HepG2 (cell line): Measurements from ENCODE around the gene PSMB8. TPM values are rescaled to one million over a fixed set of nuclear protein-coding genes. Genes with fewer than 3 reads are reported as not detected.

Experiments used
- HMGA1 ChIP-seq: sonication (generic); formaldehyde crosslinking; conservative IDR thresholded peaks from 2 replicates; pipeline ENCODE4 v1.4.0; 2020; ENCODE audit warnings: missing genetic modification reagents
- IRF2 ChIP-seq: IDR thresholded peaks from 2 replicates; pipeline ENCODE4 v1.6.1; 2018; ENCODE audit warnings: missing genetic modification reagents, missing compliant biosample characterization
- PHF5A ChIP-seq: IDR thresholded peaks from one replicate; pipeline ENCODE4 v1.6.1; 2018; ENCODE audit warnings: low read depth, missing genetic modification reagents; ENCODE audit not compliant: unreplicated experiment
- SNAPC2 ChIP-seq: sonication (generic); formaldehyde crosslinking; IDR thresholded peaks from 2 replicates; pipeline ENCODE4 v1.8.1; 2022; ENCODE audit warnings: mild to moderate bottlenecking, missing genetic modification reagents
- SP2 ChIP-seq: sonication (generic); formaldehyde crosslinking; IDR thresholded peaks from 2 replicates; pipeline ENCODE4 v1.5.1; 2020; ENCODE audit warnings: mild to moderate bottlenecking, missing genetic modification reagents
- ZNF263 ChIP-seq: sonication (generic); formaldehyde crosslinking; IDR thresholded peaks from 2 replicates; pipeline ENCODE4 v1.4.0; 2020; ENCODE audit warnings: missing genetic modification reagents
- ZNF333 ChIP-seq: sonication (generic); formaldehyde crosslinking; IDR thresholded peaks from 2 replicates; pipeline ENCODE4 v1.4.0; 2020; ENCODE audit warnings: mild to moderate bottlenecking, missing genetic modification reagents, borderline replicate concordance
- polyA plus RNA-seq, 8 experiments: library from polyadenylated mRNA; depleted of rRNA in 3 of 8; stranded (reverse) in 7 of 8; unstranded in 1 of 8; fragments of >200 nt; fragmentation: Illumina TruSeq in 4 of 8; extraction: Trizol in 4 of 8; gene quantifications; 2 replicates each; pipeline versions ENCODE4 v1.2.1 to v1.2.3, GENCODE V29; 2011 to 2016; ENCODE audit warnings: low read depth in 4 of 8, missing spikeins in 1 of 8, mixed read lengths in 1 of 8; ENCODE audit not compliant: insufficient read depth in 1 of 8
- total RNA-seq, 5 experiments: library from RNA; depleted of rRNA; stranded (reverse); fragments of >200 nt; fragmentation: Illumina TruSeq; extraction: Trizol; gene quantifications; 2 replicates each; pipeline ENCODE4 v1.2.3, GENCODE V29; 2016; ENCODE audit warnings: low read depth in 1 of 5
- TF ChIP-seq, protein P1 (sequence below): sonication (generic); formaldehyde crosslinking; IDR thresholded peaks from 2 replicates; pipeline ENCODE4 v1.4.0; 2020; ENCODE audit warnings: missing genetic modification reagents, borderline replicate concordance
- TF ChIP-seq, protein P2 (sequence below): sonication (generic); formaldehyde crosslinking; IDR thresholded peaks from 2 replicates; pipeline ENCODE4 v1.5.1; 2020; ENCODE audit warnings: missing genetic modification reagents, mild to moderate bottlenecking, borderline replicate concordance
- TF ChIP-seq, protein P3 (sequence below): IDR thresholded peaks from 2 replicates; pipeline ENCODE4 v1.6.1; 2016; ENCODE audit warnings: mild to moderate bottlenecking
- TF ChIP-seq, protein P4 (sequence below), 2 experiments: IDR thresholded peaks; 2 replicates each; pipeline ENCODE4 v1.6.1; 2011 to 2012; ENCODE audit warnings: low read length in 2 of 2, borderline replicate concordance in 1 of 2, low read depth in 1 of 2, mild to moderate bottlenecking in 1 of 2, moderate library complexity in 1 of 2
- TF ChIP-seq, protein P5 (sequence below): sonication (generic); formaldehyde crosslinking; IDR thresholded peaks from 2 replicates; pipeline ENCODE4 v1.9.0; 2022; ENCODE audit warnings: low read depth, missing genetic modification reagents

PSMB8 gene
- total and polyA plus RNA-seq, 2 of the 13 experiments (the other 11 are each of a cell fraction or from before 2014, with no cell fraction given) = 30.7 to 64.7 TPM

DNA sequence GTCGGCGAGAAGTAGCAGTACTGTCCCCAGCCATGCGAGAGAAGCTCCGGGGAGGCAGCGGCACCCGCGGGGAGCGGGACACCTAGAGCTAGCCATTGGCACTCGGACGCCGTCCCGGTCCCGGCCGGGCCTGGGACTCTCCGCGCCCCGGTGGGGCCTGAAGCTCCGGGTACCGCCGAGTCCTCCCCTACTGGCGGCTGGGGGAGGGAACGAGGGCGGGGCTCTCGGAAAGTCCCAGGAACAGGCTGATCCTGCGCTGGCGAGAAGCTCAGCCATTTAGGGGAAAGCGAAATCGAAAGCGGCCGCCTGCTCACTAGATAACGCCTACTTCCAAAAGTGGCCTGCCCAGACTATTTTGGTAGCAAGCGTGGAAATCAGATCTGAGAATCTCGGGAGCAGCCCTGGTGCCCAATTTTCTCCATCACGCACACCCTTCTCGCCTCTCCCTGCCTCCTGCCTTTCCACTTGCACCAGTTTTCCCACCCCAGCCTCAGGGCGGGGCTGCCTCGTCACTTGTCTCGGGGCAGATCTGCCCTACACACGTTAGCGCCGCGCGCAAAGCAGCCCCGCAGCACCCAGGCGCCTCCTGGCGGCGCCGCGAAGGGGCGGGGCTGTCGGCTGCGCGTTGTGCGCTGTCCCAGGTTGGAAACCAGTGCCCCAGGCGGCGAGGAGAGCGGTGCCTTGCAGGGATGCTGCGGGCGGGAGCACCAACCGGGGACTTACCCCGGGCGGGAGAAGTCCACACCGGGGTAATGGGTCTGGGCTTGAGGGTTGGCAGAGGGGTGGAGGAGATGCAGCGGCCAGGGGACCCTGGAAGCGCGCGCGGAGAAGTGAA, 9.9 kb upstream of the PSMB8 start, which contains the start of the genes PSMB9 and TAP1 (continued):
- TF ChIP-seq, protein P1, sequence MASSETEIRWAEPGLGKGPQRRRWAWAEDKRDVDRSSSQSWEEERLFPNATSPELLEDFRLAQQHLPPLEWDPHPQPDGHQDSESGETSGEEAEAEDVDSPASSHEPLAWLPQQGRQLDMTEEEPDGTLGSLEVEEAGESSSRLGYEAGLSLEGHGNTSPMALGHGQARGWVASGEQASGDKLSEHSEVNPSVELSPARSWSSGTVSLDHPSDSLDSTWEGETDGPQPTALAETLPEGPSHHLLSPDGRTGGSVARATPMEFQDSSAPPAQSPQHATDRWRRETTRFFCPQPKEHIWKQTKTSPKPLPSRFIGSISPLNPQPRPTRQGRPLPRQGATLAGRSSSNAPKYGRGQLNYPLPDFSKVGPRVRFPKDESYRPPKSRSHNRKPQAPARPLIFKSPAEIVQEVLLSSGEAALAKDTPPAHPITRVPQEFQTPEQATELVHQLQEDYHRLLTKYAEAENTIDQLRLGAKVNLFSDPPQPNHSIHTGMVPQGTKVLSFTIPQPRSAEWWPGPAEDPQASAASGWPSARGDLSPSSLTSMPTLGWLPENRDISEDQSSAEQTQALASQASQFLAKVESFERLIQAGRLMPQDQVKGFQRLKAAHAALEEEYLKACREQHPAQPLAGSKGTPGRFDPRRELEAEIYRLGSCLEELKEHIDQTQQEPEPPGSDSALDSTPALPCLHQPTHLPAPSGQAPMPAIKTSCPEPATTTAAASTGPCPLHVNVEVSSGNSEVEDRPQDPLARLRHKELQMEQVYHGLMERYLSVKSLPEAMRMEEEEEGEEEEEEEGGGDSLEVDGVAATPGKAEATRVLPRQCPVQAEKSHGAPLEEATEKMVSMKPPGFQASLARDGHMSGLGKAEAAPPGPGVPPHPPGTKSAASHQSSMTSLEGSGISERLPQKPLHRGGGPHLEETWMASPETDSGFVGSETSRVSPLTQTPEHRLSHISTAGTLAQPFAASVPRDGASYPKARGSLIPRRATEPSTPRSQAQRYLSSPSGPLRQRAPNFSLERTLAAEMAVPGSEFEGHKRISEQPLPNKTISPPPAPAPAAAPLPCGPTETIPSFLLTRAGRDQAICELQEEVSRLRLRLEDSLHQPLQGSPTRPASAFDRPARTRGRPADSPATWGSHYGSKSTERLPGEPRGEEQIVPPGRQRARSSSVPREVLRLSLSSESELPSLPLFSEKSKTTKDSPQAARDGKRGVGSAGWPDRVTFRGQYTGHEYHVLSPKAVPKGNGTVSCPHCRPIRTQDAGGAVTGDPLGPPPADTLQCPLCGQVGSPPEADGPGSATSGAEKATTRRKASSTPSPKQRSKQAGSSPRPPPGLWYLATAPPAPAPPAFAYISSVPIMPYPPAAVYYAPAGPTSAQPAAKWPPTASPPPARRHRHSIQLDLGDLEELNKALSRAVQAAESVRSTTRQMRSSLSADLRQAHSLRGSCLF (CRISPR knock-in tag) = 0 out of 2 replicates have a peak, but pooled peaks have one; percentile 70
- TF ChIP-seq ZNF333 (CRISPR knock-in tag) = no peak
- peak; percentile 99 for TF ChIP-seq IRF2 (CRISPR knock-in tag)
- TF ChIP-seq SP2 (CRISPR knock-in tag) = 0 out of 2 replicates have a peak, but pooled peaks have one; percentile 29
- TF ChIP-seq, protein P2, sequence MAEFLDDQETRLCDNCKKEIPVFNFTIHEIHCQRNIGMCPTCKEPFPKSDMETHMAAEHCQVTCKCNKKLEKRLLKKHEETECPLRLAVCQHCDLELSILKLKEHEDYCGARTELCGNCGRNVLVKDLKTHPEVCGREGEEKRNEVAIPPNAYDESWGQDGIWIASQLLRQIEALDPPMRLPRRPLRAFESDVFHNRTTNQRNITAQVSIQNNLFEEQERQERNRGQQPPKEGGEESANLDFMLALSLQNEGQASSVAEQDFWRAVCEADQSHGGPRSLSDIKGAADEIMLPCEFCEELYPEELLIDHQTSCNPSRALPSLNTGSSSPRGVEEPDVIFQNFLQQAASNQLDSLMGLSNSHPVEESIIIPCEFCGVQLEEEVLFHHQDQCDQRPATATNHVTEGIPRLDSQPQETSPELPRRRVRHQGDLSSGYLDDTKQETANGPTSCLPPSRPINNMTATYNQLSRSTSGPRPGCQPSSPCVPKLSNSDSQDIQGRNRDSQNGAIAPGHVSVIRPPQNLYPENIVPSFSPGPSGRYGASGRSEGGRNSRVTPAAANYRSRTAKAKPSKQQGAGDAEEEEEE = peak; percentile 75; the same call in 1 of the 2 replicates
- TF ChIP-seq ZNF263 = peak; percentile 94
- TF ChIP-seq, protein P3, sequence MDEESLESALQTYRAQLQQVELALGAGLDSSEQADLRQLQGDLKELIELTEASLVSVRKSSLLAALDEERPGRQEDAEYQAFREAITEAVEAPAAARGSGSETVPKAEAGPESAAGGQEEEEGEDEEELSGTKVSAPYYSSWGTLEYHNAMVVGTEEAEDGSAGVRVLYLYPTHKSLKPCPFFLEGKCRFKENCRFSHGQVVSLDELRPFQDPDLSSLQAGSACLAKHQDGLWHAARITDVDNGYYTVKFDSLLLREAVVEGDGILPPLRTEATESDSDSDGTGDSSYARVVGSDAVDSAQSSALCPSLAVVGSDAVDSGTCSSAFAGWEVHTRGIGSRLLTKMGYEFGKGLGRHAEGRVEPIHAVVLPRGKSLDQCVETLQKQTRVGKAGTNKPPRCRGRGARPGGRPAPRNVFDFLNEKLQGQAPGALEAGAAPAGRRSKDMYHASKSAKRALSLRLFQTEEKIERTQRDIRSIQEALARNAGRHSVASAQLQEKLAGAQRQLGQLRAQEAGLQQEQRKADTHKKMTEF (CRISPR knock-in tag) = peak; percentile 77
- TF ChIP-seq HMGA1 (CRISPR knock-in tag) = no peak
- TF ChIP-seq, protein P4, sequence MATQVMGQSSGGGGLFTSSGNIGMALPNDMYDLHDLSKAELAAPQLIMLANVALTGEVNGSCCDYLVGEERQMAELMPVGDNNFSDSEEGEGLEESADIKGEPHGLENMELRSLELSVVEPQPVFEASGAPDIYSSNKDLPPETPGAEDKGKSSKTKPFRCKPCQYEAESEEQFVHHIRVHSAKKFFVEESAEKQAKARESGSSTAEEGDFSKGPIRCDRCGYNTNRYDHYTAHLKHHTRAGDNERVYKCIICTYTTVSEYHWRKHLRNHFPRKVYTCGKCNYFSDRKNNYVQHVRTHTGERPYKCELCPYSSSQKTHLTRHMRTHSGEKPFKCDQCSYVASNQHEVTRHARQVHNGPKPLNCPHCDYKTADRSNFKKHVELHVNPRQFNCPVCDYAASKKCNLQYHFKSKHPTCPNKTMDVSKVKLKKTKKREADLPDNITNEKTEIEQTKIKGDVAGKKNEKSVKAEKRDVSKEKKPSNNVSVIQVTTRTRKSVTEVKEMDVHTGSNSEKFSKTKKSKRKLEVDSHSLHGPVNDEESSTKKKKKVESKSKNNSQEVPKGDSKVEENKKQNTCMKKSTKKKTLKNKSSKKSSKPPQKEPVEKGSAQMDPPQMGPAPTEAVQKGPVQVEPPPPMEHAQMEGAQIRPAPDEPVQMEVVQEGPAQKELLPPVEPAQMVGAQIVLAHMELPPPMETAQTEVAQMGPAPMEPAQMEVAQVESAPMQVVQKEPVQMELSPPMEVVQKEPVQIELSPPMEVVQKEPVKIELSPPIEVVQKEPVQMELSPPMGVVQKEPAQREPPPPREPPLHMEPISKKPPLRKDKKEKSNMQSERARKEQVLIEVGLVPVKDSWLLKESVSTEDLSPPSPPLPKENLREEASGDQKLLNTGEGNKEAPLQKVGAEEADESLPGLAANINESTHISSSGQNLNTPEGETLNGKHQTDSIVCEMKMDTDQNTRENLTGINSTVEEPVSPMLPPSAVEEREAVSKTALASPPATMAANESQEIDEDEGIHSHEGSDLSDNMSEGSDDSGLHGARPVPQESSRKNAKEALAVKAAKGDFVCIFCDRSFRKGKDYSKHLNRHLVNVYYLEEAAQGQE (IDR thresholded peaks at IDR 0.05; ENCODE audit: borderline replicate concordance in 1 of 2, low read depth in 1 of 2, low read length in 2 of 2) = peak; percentile 51 to 86
- TF ChIP-seq PHF5A = peak; percentile 88
- TF ChIP-seq, protein P5, sequence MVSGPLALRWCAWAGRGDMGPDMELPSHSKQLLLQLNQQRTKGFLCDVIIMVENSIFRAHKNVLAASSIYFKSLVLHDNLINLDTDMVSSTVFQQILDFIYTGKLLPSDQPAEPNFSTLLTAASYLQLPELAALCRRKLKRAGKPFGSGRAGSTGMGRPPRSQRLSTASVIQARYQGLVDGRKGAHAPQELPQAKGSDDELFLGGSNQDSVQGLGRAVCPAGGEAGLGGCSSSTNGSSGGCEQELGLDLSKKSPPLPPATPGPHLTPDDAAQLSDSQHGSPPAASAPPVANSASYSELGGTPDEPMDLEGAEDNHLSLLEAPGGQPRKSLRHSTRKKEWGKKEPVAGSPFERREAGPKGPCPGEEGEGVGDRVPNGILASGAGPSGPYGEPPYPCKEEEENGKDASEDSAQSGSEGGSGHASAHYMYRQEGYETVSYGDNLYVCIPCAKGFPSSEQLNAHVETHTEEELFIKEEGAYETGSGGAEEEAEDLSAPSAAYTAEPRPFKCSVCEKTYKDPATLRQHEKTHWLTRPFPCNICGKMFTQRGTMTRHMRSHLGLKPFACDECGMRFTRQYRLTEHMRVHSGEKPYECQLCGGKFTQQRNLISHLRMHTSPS (CRISPR knock-in tag) = no peak; the same call in 1 of the 2 replicates
- TF ChIP-seq SNAPC2 (CRISPR knock-in tag) = peak; percentile 82; the same call in 1 of the 2 replicates
